Fibroblast of lung (primary cell): ENCODE data around the gene CNNM1. TPM values are rescaled to one million over a fixed set of nuclear protein-coding genes. Genes with fewer than 3 reads are reported as not detected.
A peak's percentile ranks its signal among the peaks of the same experiment; 100 is the strongest.

Experiments
- DNase-seq, 2 donors: peaks; one replicate each; pipeline versions ENCODE4 v3.0.0 to v3.0.0-alpha.2; 2010; ENCODE audit warnings: low read depth in 2 of 2
- H2AFZ ChIP-seq: 2 replicates; pipeline ENCODE4 v1.5.1; 2012; ENCODE audit warnings: low read length, control low read depth, inconsistent platforms
- H3K27ac ChIP-seq: 2 replicates; pipeline ENCODE4 v1.5.1; 2011; ENCODE audit warnings: low read length, control low read depth; ENCODE audit not compliant: insufficient read depth
- H3K27me3 ChIP-seq: 2 replicates; pipeline ENCODE4 v1.5.1; 2011; ENCODE audit warnings: mild to moderate bottlenecking, low read length; ENCODE audit not compliant: control insufficient read depth, insufficient read depth
- H3K36me3 ChIP-seq: 2 replicates; pipeline ENCODE4 v1.5.1; 2011; ENCODE audit warnings: low read length; ENCODE audit not compliant: control insufficient read depth, insufficient read depth
- H3K4me1 ChIP-seq: 2 replicates; pipeline ENCODE4 v1.5.1; 2011; ENCODE audit warnings: low read length; ENCODE audit not compliant: control insufficient read depth, insufficient read depth; ENCODE audit errors: extremely low read depth
- H3K4me2 ChIP-seq: 2 replicates; pipeline ENCODE4 v1.5.1; 2011; ENCODE audit warnings: low read length, control low read depth; ENCODE audit not compliant: insufficient read depth; ENCODE audit errors: extremely low read depth
- H3K4me3 ChIP-seq, 4 experiments: fragments of 200-600 bp in 1 of 4; sonication (generic) in 1 of 4; replicated peaks in 1 of 4; 2 replicates each; pipeline ENCODE4 v1.5.1; 2011 to 2016; ENCODE audit warnings: low read length in 4 of 4, low read depth in 3 of 4, mild to moderate bottlenecking in 3 of 4, control low read depth in 2 of 4, inconsistent platforms in 1 of 4, mixed read lengths in 1 of 4; ENCODE audit not compliant: insufficient read depth in 1 of 4; ENCODE audit errors: control extremely low read depth in 1 of 4
- H3K79me2 ChIP-seq: 2 replicates; pipeline ENCODE4 v1.5.1; 2012; ENCODE audit warnings: mild to moderate bottlenecking, low read length, inconsistent platforms; ENCODE audit not compliant: control insufficient read depth, insufficient read depth
- H3K9ac ChIP-seq: 2 replicates; pipeline ENCODE4 v1.5.1; 2011; ENCODE audit warnings: mild to moderate bottlenecking, low read length, control low read depth; ENCODE audit not compliant: insufficient read depth
- H3K9me3 ChIP-seq: 2 replicates; pipeline ENCODE4 v1.5.1; 2012; ENCODE audit warnings: low read depth, low read length; ENCODE audit not compliant: control insufficient read depth, insufficient read depth
- H4K20me1 ChIP-seq: 2 replicates; pipeline ENCODE4 v1.5.1; 2011; ENCODE audit warnings: low read length; ENCODE audit not compliant: control insufficient read depth, insufficient read depth; ENCODE audit errors: extremely low read depth
- CTCF ChIP-seq, 2 donors: IDR thresholded peaks in 1 of 2; conservative IDR thresholded peaks in 1 of 2; 1 replicate in 1 of 2; 2 replicates in 1 of 2; pipeline ENCODE4 v1.5.1; 2011 to 2012; ENCODE audit warnings: low read length in 2 of 2, control low read depth in 1 of 2, inconsistent platforms in 1 of 2, low read depth in 1 of 2, mild to moderate bottlenecking in 1 of 2
- EZH2 ChIP-seq: IDR thresholded peaks from 2 replicates; pipeline ENCODE4 v1.5.1; 2012; ENCODE audit warnings: low read length, control low read depth, mild to moderate bottlenecking; ENCODE audit errors: missing control alignments
- polyA plus RNA-seq, 2 donors: library from polyadenylated mRNA; depleted of rRNA in 1 of 2; stranded (reverse) in 1 of 2; unstranded in 1 of 2; fragments of >200 nt; gene quantifications; 2 replicates each; pipeline ENCODE4 v1.2.1, GENCODE V29; 2011 to 2012; ENCODE audit warnings: missing spikeins in 1 of 2
- total RNA-seq: library from RNA; depleted of rRNA; stranded (reverse); fragments of >200 nt; gene quantifications from 2 replicates; pipeline ENCODE4 v1.2.1, GENCODE V29; 2014

The CNNM1 gene
- total and polyA plus RNA-seq, 2 donors (not counting 1 experiment from before 2014, with no cell fraction given): 0.20 to 0.66 TPM

GRCh38 chr10:99285881-99286280 is 43.3 kb upstream of the CNNM1 start:
- H3K9ac ChIP-seq: no peak overlapping the region
- no peaks in the 10 kb centered on the region for H3K36me3 ChIP-seq
- H2AFZ ChIP-seq: no peak overlapping the region
- H3K4me1 ChIP-seq: no peaks in the 10 kb centered on the region
- no peak for TF ChIP-seq CTCF (conservative IDR thresholded peaks at IDR 0.05 in 1 of 2, IDR thresholded peaks at IDR 0.05 in 1 of 2; ENCODE audit: low read depth in 1 of 2, low read length in 2 of 2)
- TF ChIP-seq EZH2: no peak
- peak; percentile 18 to 26 for DNase-seq
- no peak overlapping the region for H3K4me3 ChIP-seq
- no peak overlapping the region for H3K27ac ChIP-seq
- H3K79me2 ChIP-seq: no peaks in the 10 kb centered on the region
- no peaks in the 10 kb centered on the region for H4K20me1 ChIP-seq
- H3K9me3 ChIP-seq: no peaks in the 10 kb centered on the region
- no peak overlapping the region for H3K4me2 ChIP-seq
- no peaks in the 10 kb centered on the region for H3K27me3 ChIP-seq

GRCh38 chr10:99290306-99290705 is 38.9 kb upstream of the CNNM1 start:
- Histone ChIP-seq H3K27ac (no peak overlapping the region), H3K4me2 (no peak overlapping the region), H3K4me3 (no peak overlapping the region), H2AFZ (no peak overlapping the region), H3K9ac (no peak overlapping the region), H4K20me1 (no peaks in the 10 kb centered on the region), H3K9me3 (no peaks in the 10 kb centered on the region), H3K27me3 (no peaks in the 10 kb centered on the region), H3K4me1 (no peaks in the 10 kb centered on the region), H3K79me2 (no peaks in the 10 kb centered on the region), H3K36me3 (no peaks in the 10 kb centered on the region)
- no peak for DNase-seq
- TF ChIP-seq CTCF (conservative IDR thresholded peaks at IDR 0.05 in 1 of 2, IDR thresholded peaks at IDR 0.05 in 1 of 2; ENCODE audit: low read depth in 1 of 2, low read length in 2 of 2) (no peak), EZH2 (no peak)

- Histone ChIP-seq H3K27ac (no peak overlapping the region), H3K4me3 (no peak overlapping the region), H3K27me3 (no peaks in the 10 kb centered on the region), H3K9me3 (no peaks in the 10 kb centered on the region), H3K4me2 (no peak overlapping the region), H3K36me3 (no peaks in the 10 kb centered on the region), H2AFZ (no peak overlapping the region), H3K9ac (no peak overlapping the region), H3K79me2 (no peaks in the 10 kb centered on the region), H3K4me1 (no peaks in the 10 kb centered on the region), H4K20me1 (no peaks in the 10 kb centered on the region)
- peak; percentile 46 to 86 for DNase-seq
- no peak for TF ChIP-seq EZH2
- no peak for TF ChIP-seq CTCF (conservative IDR thresholded peaks at IDR 0.05 in 1 of 2, IDR thresholded peaks at IDR 0.05 in 1 of 2; ENCODE audit: low read depth in 1 of 2, low read length in 2 of 2)
These were observed 37.0 kb upstream of the CNNM1 start for GRCh38 chr10:99292159-99292558.
